Measurements from ENCODE around the gene APBA1.
"Not testable (repeated sequence)": the region's sequence is repeated elsewhere in the genome, so short reads cannot be mapped to it uniquely, and the experiment has no call there.

APBA1 gene

DNA sequence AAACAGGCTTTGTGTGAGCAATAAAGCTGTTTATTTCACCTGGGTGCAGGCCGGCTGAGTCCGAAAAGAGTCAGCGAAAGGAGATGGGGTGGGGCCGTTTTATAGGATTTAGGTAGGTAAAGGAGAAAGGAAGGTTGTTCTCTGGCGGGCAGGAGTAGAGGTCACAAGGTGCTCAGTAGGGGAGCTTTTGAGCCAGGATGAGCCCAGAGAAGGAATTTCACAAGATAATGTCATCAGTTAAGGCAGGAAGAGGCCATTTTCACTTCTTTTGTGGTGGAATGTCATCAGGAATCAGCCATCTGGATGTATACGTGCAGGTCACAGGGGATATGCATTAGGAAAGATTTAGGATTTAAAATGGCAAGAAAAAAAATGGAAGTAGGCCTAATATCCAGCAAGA, 262.2 kb downstream of the APBA1 start:
- not testable (repeated sequence) for DNase-seq (ENCODE audit: low read depth in 2 of 2)

DNA sequence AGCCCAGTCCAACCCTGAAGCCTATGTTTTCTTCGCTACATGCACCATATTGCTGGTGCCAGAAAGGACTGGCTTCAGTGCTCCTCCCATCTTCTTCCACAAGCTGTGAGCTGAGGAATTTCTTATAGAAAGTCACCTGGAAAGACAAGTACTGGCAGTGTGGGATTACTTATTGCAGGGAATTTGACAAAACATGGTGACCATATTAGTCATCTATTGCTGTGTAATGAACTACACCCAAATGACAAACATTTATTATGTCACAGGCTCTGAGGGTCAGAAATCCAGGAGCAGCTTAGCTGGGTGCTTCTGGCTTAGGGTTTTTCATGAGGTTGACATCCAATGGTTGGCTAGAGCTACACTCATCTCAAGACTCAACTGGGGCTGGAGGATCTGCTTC, 271.7 kb downstream of the APBA1 start:
- DNase-seq (ENCODE audit: low read depth in 2 of 2) = no peak

DNA sequence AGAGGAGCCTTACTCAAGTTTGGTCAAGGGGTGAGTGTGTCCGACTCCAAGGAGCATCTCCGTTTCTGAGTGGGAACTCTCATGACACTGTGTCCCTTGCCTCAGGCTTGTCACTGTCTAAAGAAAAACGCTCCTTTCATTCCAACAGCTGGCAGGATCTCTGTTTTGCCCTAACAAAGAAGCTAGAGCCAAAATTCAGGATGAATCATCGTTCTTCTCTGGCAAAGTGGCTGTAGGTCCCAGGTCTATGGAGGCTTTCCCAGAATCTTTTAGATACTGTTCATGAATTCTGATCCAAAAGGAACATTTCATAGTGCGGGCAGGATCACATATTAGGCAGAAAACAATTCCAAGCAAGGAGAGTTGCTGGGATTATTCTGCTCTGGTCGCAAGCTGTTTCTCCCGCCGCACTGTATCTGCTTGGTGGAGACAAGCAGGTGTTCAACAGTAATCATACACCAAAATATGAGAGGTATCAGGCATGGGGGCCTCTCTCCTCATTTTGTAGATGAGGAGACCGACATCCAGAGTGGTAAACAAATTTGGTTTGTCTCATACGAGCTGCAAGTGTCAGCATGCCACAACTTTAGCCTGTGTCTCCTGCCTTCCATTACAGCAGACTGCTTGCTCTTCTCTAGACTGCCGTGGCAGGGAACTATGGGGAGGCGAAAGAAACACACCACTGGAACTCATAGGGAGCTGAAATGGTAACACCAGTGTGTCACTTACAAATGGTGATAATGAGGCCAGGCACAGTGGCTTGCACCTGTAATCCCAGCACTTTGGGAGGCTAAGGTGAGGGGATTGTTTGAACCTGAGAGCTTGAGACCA, 274.6 kb downstream of the APBA1 start:
- no peak for DNase-seq (ENCODE audit: low read depth in 2 of 2)

GRCh38 chr9:69396759-69397158, 275.4 kb downstream of the APBA1 start:
- no peak for DNase-seq (ENCODE audit: low read depth in 2 of 2)

DNA sequence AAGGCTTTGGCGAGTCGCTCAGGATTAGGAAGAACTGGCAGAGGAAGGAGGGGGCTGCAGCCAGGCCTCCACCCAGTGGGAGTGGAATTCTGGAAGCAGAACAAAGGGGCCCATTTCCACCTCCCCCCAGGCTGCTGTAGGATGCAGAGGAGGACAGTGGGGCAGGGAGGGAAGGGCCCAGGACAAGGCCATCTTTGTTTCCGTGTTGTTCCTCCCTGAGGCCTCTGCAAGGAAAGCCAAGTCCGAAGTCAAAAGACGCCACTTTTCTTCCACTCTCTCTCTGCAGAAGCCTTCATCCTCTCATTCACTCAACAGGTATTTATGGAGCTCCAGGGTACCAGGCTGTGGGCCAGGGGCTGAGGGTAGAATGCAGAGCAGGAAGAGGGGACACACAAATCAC, 276.5 kb downstream of the APBA1 start:
- DNase-seq (ENCODE audit: low read depth in 2 of 2) = no peak

DNA sequence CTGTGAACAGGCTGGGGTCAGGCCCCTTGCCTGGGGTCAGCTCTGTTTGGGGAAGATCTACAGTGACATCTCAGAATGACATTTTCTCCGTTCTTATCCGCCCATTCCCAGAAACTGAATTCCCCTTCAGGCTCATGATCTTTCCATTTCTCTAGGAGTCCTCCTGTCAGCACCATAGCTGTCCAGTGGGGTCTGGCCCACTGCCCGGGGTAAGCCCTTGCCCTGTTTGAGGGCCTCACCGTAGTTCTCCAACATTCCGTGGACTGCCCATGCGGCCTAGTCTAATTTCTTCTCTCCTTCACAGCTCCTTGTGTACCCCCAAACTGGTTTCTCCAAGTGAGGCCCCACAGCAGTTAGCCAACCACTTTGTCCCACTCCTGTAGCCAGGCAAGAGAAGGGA, 278.7 kb downstream of the APBA1 start:
- DNase-seq (ENCODE audit: low read depth in 2 of 2) = no peak

- DNase-seq (ENCODE audit: low read depth in 2 of 2) = no peak
Observed at GRCh38 chr9:69392826-69393225, 279.3 kb downstream of the APBA1 start.

DNA sequence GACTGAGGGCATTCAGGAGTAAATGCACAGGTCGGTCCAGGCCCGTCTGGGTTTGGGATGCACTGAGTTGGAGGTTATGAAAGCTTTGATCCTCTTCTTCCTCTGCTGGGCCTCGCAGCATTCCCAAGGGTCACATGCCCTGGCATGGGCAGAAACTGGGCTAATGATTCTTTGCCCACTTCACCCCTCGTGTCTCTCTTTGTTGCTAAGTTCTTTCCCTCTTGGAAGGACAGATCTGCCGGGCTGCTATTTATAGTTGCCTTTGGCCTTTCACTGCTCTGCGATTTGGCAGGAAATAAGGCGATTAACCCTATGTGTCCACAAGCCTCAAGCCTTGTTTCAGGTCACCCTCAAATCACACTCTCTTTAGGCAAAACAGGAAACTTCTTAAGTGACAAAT, 280.2 kb downstream of the APBA1 start:
- no peak for DNase-seq (ENCODE audit: low read depth in 2 of 2)

DNA sequence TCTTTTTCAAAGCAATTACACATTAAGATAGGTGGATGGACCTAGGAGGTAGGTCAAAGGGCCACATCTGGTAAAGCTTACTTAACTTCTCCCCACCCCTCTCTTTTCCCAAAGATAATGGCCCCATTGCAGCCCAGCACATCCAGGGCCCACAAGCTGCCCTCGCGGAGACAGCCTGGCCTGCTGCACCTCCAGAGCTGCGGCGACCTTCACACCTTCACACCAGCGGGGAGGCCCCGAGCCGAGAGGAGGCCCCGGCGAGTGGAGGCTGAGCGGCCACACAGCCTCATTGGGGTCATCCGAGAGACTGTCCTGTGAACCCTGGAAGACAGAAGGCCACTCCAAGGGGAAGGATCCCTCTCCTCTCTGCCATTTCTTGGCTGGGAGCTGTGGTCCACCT, 280.7 kb downstream of the APBA1 start:
- DNase-seq (ENCODE audit: low read depth in 2 of 2) = no peak

DNA sequence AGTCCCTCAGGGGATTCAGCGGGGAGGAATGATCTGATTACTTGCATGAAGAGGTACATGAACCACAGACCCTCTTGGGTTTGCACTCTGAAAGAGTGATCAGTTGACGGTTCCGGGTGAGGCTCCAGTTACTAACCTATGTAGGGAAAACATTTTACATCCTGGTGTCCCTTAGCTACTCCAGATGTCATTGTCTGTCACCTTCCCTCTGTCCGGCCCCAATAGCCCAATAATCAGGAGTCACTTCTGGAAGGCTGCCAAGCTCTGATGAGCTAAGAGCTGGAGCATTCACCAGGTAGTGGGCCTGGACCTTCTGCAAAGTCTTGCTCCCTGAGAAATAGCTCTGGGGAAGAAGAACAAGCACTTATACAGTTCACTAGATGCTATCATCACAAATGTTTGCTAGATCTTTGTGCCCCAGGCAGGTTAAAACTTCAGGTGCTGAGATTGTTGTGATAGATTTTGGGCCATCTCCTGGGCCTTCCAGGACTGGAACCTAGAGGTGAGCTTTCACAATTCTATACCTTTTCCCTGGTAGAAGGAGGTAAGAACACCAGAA, 282.7 kb downstream of the APBA1 start:
- DNase-seq (ENCODE audit: low read depth in 2 of 2) = no peak

DNA sequence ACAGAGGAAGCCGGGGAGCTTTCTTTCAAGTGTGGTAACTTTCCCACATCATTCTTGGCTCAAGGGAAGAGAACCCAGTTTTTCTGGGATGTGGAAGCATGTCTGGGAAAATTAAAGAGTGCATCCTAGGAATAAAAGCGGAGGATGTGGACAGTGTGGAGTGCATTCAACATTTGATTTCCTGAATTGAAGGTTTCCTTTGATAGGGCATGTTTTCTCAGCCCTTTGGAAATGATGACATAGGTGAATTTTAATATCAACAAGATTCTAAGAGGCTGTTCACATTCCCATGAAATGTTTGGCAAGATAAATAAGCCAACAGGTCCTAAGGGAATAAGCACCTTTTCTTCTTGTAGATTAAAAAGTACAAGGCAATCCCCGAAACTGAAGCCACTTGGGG, 283.6 kb downstream of the APBA1 start:
- DNase-seq (ENCODE audit: low read depth in 2 of 2) = no peak

GRCh38 chr9:69386651-69387050, 285.5 kb downstream of the APBA1 start:
- DNase-seq (ENCODE audit: low read depth in 2 of 2) = no peak

DNA sequence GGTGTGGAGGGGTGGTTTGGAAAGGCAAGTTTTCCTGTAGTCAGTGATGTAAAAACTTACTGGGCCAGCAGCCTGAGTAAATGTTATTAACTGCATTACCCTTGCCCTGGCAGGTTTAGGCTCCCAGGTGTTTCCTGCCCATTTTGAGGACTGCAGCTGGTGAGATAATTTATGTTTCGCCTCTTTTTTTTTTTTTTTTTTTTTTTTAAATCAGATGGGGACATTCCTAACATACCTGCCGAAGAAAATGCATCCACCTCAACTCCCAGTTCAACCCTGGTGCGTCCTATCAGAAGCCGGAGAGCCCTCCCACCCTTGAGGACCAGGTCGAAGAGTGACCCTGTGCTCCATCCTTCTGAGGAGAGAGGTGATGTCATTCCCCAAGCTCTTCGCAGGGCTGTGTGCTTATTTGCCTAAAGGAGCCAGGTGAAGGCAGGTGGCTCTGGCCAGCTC, 286.6 kb downstream of the APBA1 start:
- DNase-seq (ENCODE audit: low read depth in 2 of 2) = no peak

DNA sequence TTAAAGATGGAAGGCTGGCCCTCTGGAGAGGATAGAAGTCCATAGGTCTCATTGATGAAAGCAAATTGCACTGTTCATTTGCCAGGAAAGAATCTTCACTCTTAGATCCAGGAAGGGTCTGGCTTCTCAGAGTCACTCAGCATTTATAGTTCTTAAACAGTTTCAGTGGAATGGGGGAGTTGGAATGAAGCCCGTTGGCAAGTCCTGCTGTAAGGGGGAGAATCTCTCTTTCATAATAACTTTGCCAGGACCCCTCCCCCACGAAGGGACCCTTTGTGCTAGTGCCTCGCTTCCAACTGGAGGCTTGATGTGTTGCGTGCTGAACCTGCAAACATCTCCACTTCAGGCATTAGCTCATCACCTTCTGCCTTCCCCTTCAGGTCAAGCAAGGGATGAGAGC, 290.0 kb downstream of the APBA1 start:
- DNase-seq (ENCODE audit: low read depth in 2 of 2) = no peak

DNA sequence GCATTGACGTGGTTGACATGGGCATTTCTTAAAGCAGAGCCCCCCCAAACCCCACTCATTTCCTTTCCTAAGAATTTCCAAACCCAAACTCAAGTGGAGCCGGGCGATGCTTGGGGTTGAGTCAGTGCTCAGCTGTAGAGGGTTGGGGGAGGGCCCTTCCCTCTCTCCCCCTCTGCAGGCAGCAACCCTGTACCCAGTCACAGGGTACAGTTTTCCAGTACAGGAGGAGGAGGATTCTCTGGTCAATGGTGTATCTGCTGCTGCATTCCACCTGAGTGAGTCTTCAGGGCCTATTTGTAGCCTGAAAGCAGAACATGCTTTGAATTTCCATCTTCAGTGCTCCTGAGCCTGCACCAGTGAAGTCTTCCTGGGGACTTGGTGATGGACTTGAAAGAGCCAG, 291.4 kb downstream of the APBA1 start:
- no peak for DNase-seq (ENCODE audit: low read depth in 2 of 2)

DNA sequence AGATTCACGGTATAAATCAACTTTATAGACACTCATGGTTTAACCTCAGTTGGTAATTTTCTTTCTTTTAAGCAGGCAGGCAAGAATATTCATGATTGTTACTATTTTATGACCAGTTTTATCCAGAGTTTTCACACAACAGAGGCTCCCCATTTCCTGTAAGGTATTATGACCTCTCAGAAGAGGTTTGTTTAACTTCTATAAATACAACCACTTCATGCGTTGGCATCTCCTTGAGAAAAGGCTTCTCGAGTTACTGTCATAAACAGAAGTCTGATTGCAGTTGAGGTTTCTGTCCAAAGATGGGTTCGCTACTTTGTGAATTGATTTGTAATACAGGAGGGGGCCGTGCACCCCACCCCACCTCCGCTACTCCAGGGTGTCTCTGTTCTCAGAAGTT, 291.9 kb downstream of the APBA1 start:
- DNase-seq (ENCODE audit: low read depth in 2 of 2) = no peak

DNA sequence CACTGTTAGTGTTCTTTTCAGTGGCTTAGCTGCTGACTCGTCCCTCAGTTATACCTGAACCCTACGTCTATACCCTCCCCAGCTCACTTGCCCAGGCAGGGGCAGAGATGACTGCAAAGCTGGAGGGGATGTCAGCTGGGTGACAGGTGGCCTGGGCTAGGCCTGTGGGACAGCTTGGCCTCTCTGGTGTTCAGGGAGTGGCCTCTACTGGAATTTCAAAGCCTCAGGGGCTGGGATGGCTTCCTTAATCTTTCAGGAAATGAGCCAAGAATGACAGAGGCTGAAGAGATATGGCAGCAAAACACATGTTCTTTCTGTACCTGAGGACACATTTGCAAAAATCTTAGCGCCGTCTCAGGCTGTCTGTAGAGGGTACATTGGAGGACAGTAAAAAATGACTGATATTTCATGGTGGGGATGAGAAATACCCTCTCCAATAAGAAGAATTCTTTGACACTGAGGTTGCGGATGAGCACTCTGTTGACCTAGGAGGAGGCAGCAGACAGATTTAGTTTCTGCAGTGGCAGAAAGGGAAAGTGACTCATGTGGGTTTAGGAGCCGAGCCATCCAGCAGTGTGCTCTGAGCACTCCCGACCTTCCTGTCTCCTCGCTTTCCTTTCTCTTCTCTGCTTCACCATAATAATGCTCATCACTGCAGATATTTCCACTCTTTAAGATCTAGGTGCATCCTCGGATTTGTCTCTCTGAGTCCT, 292.7 kb downstream of the APBA1 start:
- DNase-seq (ENCODE audit: low read depth in 2 of 2) = no peak

- no peak for DNase-seq (ENCODE audit: low read depth in 2 of 2)
Observed at GRCh38 chr9:69377981-69378380, 294.2 kb downstream of the APBA1 start.
